ENCODE data around the gene HM13.

HM13 gene

DNA sequence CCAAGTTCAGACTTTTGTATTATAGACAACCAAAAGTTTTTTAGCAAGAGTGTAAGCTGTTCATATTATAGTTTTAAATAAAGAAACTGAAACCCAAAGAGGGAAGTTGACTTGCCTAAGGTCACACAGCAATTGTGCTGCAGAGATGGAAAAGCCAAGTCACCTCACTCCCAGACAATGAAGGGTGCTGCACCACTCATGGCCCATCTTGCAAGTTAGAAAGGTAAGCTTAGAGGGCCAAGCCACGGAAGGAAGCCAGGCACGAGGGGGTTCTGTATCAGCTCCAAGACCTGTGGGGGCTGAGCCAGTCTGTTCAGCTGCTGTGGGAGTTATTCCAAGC, 40.2 kb upstream of the HM13 start:
- no peaks in the 10 kb centered on the region for H3K79me2 ChIP-seq (ENCODE audit: insufficient read depth, low read depth)
- H3K4me3 ChIP-seq (IDR thresholded peaks at IDR 0.05; ENCODE audit: insufficient read depth, low read depth, low read length), result no peak overlapping the region
- H3K4me2 ChIP-seq, result no peak overlapping the region
- TF ChIP-seq, protein P1, sequence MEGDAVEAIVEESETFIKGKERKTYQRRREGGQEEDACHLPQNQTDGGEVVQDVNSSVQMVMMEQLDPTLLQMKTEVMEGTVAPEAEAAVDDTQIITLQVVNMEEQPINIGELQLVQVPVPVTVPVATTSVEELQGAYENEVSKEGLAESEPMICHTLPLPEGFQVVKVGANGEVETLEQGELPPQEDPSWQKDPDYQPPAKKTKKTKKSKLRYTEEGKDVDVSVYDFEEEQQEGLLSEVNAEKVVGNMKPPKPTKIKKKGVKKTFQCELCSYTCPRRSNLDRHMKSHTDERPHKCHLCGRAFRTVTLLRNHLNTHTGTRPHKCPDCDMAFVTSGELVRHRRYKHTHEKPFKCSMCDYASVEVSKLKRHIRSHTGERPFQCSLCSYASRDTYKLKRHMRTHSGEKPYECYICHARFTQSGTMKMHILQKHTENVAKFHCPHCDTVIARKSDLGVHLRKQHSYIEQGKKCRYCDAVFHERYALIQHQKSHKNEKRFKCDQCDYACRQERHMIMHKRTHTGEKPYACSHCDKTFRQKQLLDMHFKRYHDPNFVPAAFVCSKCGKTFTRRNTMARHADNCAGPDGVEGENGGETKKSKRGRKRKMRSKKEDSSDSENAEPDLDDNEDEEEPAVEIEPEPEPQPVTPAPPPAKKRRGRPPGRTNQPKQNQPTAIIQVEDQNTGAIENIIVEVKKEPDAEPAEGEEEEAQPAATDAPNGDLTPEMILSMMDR (conservative IDR thresholded peaks at IDR 0.05; ENCODE audit: low read depth, low read length), result no peak
- H3K9ac ChIP-seq, result no peak overlapping the region
- no peak overlapping the region for H2AFZ ChIP-seq (ENCODE audit: low read depth)
- H3K4me1 ChIP-seq (ENCODE audit: low read depth, poor library complexity, severe bottlenecking), result no peaks in the 10 kb centered on the region
- no peaks in the 10 kb centered on the region for H3K27me3 ChIP-seq (ENCODE audit: insufficient read depth, low read depth)
- no peaks in the 10 kb centered on the region for H4K20me1 ChIP-seq (ENCODE audit: insufficient read depth)
- H3K27ac ChIP-seq, result no peak overlapping the region
- H3K36me3 ChIP-seq (ENCODE audit: insufficient read depth), result no peaks in the 10 kb centered on the region

GRCh38 chr20:31474758-31475427, 39.3 kb upstream of the HM13 start, which contains the start of the genes DEFB124 and REM1:
Gene DEFB124, minus strand, starts transcription at chr20:31475127. Its CDS starts 2,114 bp downstream, at chr20:31473013.
Gene REM1, plus strand, starts transcription at chr20:31475288. Its CDS starts 1,158 bp downstream, at chr20:31476446.
- no peak within 1 kb of the TSS for H3K27ac ChIP-seq
- H3K27me3 ChIP-seq (ENCODE audit: insufficient read depth, low read depth), result no peaks in the 10 kb centered on the region
- H3K4me1 ChIP-seq (ENCODE audit: low read depth, poor library complexity, severe bottlenecking), result no peaks in the 10 kb centered on the region
- H3K36me3 ChIP-seq (ENCODE audit: insufficient read depth), result no peaks in the 10 kb centered on the region
- H3K4me2 ChIP-seq, result no peak within 1 kb of the TSS
- H3K79me2 ChIP-seq (ENCODE audit: insufficient read depth, low read depth), result no peaks in the 10 kb centered on the region
- H2AFZ ChIP-seq (ENCODE audit: low read depth), result no peak within 1 kb of the TSS
- no peaks in the 10 kb centered on the region for H4K20me1 ChIP-seq (ENCODE audit: insufficient read depth)
- TF ChIP-seq, protein P1 (conservative IDR thresholded peaks at IDR 0.05; ENCODE audit: low read depth, low read length), result no peak
- no peak within 1 kb of the TSS for H3K9ac ChIP-seq
- no peak within 1 kb of the TSS for H3K4me3 ChIP-seq (IDR thresholded peaks at IDR 0.05; ENCODE audit: insufficient read depth, low read depth, low read length)

- no peaks in the 10 kb centered on the region for H4K20me1 ChIP-seq (ENCODE audit: insufficient read depth)
- no peak overlapping the region for H2AFZ ChIP-seq (ENCODE audit: low read depth)
- H3K4me2 ChIP-seq, result no peak overlapping the region
- no peaks in the 10 kb centered on the region for H3K4me1 ChIP-seq (ENCODE audit: low read depth, poor library complexity, severe bottlenecking)
- H3K9ac ChIP-seq, result no peak overlapping the region
- TF ChIP-seq, protein P1 (conservative IDR thresholded peaks at IDR 0.05; ENCODE audit: low read depth, low read length), result no peak
- no peaks in the 10 kb centered on the region for H3K27me3 ChIP-seq (ENCODE audit: insufficient read depth, low read depth)
- no peaks in the 10 kb centered on the region for H3K36me3 ChIP-seq (ENCODE audit: insufficient read depth)
- H3K27ac ChIP-seq, result no peak overlapping the region
- no peak overlapping the region for H3K4me3 ChIP-seq (IDR thresholded peaks at IDR 0.05; ENCODE audit: insufficient read depth, low read depth, low read length)
- H3K79me2 ChIP-seq (ENCODE audit: insufficient read depth, low read depth), result no peaks in the 10 kb centered on the region
Observed at GRCh38 chr20:31475472-31476293, 38.6 kb upstream of the HM13 start.

GRCh38 chr20:31476294-31476585, 38.0 kb upstream of the HM13 start:
- Histone ChIP-seq H3K27me3 (ENCODE audit: insufficient read depth, low read depth) (no peaks in the 10 kb centered on the region), H3K4me2 (no peak overlapping the region), H3K4me3 (IDR thresholded peaks at IDR 0.05; ENCODE audit: insufficient read depth, low read depth, low read length) (no peak overlapping the region), H4K20me1 (ENCODE audit: insufficient read depth) (no peaks in the 10 kb centered on the region), H3K79me2 (ENCODE audit: insufficient read depth, low read depth) (no peaks in the 10 kb centered on the region), H3K9ac (no peak overlapping the region), H3K36me3 (ENCODE audit: insufficient read depth) (no peaks in the 10 kb centered on the region), H3K27ac (no peak overlapping the region), H2AFZ (ENCODE audit: low read depth) (no peak overlapping the region), H3K4me1 (ENCODE audit: low read depth, poor library complexity, severe bottlenecking) (no peaks in the 10 kb centered on the region)
- TF ChIP-seq, protein P1 (conservative IDR thresholded peaks at IDR 0.05; ENCODE audit: low read depth, low read length), result no peak

Measured in KMS-11 (cell line).